Activated T-helper 2 cell treated with anti-CD3 and anti-CD28 coated beads, Interferon-gamma antibody, Interleukin-2, Interleukin-4, amounts not matched to agents 10 μg/mL and 5 μg/mL and 100 μg/mL, durations not matched to agents 14 hours and 24 hours and 36 hours (primary cell): ENCODE results near the gene MALSU1. TPM values are rescaled to one million over a fixed set of nuclear protein-coding genes. Genes with fewer than 3 reads are reported as not detected.

ENCODE experiments used
- DNase-seq: peaks from one replicate; pipeline ENCODE4 v3.0.0; 2021; ENCODE audit warnings: low spot score
- H3K27ac Mint-ChIP-seq: one replicate; pipeline ENCODE4 v1.8.0; 2021; ENCODE audit warnings: mixed read lengths
- H3K27me3 Mint-ChIP-seq: one replicate; pipeline ENCODE4 v1.8.0; 2021; ENCODE audit warnings: low read depth, mixed read lengths
- H3K36me3 Mint-ChIP-seq: one replicate; pipeline ENCODE4 v1.8.0; 2021; ENCODE audit warnings: low read depth, mixed read lengths
- H3K4me1 Mint-ChIP-seq: one replicate; pipeline ENCODE4 v1.8.0; 2021; ENCODE audit warnings: low read depth, mixed read lengths
- H3K4me3 Mint-ChIP-seq: one replicate; pipeline ENCODE4 v1.8.0; 2021; ENCODE audit warnings: low read depth, mild to moderate bottlenecking, moderate library complexity, mixed read lengths
- H3K9me3 Mint-ChIP-seq: one replicate; pipeline ENCODE4 v1.8.0; 2021; ENCODE audit warnings: mixed read lengths
- intact Hi-C: fragments of 100-400 bp; cut with micrococcal nuclease; formaldehyde crosslinking; loops from one replicate; pipeline ENCODE4 v1.15.1; 2023
- total RNA-seq: library from RNA; stranded (reverse); gene quantifications from 2 replicates; pipeline ENCODE4 v1.2.3, GENCODE V29; 2022

Gene MALSU1
- total RNA-seq, 1 donor from 2014 or later: 83.6 TPM

DNA sequence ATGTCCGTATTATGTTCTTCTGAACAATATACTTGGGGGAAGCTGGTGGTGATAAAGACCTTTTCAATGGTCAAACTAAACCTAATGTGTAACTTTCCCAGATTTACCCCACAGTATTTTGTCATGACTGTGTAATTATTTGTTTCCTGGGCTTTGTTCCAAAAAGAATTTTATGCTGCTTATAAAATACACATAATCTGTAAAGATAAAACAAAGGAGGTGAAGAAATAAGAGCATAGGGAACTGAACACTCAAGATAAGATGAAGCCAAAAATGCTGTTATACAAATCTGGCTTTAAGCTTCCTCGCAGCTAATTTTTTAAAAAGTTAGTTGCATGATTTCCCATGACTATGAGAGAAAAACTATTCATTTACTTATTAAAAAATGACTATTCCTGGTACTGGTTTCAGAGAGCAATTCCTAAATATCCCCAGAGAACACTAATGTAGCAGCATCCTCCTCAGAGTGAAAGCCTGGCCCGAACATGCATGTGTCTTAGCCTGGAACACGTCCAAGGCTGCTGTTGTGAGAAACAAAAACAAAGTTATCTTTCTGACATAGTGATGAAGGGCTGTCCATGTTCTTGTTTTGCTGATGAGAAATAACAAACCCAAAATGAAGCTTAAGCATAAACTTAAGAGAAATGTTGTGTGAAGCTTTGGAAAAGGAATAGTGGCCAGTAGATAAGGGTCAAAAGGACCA is 33.9 kb downstream of the MALSU1 start:
- no peak overlapping the region for H3K4me3 Mint-ChIP-seq
- H3K27ac Mint-ChIP-seq: no peak overlapping the region
- H3K27me3 Mint-ChIP-seq: no peaks in the 10 kb centered on the region
- DNase-seq: no peak
- H3K9me3 Mint-ChIP-seq: no peaks in the 10 kb centered on the region
- peaks cover 51% of the 10 kb centered on the region for H3K36me3 Mint-ChIP-seq
- intact Hi-C loops: no loop called here
- no peaks in the 10 kb centered on the region for H3K4me1 Mint-ChIP-seq

DNA sequence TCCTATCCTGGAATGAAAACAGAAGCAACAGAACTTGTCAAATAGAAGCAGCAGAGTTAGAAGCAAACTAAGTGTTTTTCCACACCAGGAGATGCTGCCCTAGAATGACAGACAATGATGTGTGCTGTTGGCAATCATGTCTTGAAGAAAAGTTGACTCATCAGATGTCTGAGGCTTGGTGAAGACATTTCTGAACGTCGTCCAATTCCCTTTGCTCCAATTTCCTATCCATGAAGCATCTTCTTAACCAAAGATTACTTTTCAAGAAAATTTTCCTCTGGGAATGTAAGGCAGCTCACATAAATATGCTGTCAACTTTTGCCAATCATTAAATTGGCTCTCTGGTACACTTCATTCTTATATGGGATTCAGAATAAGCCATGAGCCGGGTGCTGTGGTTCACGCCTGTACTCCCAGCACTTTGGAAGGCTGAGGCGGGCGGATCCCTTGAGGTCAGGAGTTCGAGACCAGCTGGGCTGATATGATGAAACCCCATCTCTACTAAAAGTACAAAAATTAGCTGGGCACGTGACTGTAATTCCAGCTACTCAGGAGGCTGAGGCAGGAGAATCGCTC is 34.6 kb downstream of the MALSU1 start:
- DNase-seq: no peak
- intact Hi-C loops: no loop called here
- Mint-ChIP-seq H3K4me3 (no peak overlapping the region), H3K9me3 (no peaks in the 10 kb centered on the region), H3K4me1 (no peaks in the 10 kb centered on the region), H3K27ac (no peak overlapping the region), H3K27me3 (no peaks in the 10 kb centered on the region), H3K36me3 (peaks cover 47% of the 10 kb centered on the region)

DNA sequence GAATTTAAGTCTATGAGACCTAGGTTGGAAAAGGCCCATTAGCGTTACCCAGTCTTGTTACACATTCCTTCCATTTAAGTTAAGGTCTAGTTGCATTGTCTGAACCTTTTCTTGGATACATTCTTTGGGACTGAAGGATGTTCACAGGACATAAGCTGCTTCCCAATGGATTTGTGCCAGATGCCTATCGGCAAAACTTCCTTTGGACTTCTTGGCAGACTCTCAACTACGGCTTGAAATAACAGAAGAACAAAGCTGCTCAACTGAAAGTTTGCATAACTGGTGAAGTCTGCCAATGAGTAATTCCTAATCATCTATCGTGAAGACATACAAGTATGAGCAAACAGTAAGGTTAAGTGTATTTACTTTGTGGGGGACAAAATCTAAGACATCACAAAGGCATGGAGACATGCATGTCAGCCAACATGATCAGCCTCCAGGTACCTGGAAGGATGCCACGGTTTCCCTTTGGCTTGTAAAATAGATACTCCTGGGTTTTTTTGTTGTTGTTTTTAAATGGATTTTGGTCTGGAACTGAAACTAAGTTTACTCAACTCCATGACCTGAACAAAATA is 35.4 kb downstream of the MALSU1 start:
- Mint-ChIP-seq H3K9me3 (no peaks in the 10 kb centered on the region), H3K27ac (no peak overlapping the region), H3K4me3 (no peak overlapping the region), H3K4me1 (no peaks in the 10 kb centered on the region), H3K36me3 (peaks cover 50% of the 10 kb centered on the region), H3K27me3 (no peaks in the 10 kb centered on the region)
- no peak for DNase-seq
- intact Hi-C loops: no loop called here

DNA sequence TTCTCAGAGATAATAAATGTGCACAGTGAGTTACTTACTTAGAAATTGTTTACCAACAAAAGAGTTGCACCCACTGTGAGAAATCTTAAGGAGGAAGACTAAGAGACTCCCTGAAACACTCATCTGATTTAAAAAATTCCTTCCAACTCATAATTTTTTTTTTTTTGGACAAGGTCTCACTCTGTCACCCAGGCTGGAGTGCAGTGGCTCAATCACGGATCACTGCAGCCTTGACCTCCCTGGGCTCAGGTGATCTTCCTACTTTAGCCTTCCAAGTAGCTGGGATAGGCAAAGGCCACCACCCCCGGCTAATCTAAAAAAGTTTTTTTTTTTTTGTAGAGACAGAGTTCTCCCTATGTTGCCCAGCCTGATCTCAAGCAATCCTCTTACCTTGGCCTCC is 36.0 kb downstream of the MALSU1 start:
- peaks cover 51% of the 10 kb centered on the region for H3K36me3 Mint-ChIP-seq
- intact Hi-C loops: no loop called here
- no peaks in the 10 kb centered on the region for H3K9me3 Mint-ChIP-seq
- no peaks in the 10 kb centered on the region for H3K4me1 Mint-ChIP-seq
- no peak overlapping the region for H3K27ac Mint-ChIP-seq
- H3K4me3 Mint-ChIP-seq: no peak overlapping the region
- DNase-seq: no peak
- H3K27me3 Mint-ChIP-seq: no peaks in the 10 kb centered on the region

DNA sequence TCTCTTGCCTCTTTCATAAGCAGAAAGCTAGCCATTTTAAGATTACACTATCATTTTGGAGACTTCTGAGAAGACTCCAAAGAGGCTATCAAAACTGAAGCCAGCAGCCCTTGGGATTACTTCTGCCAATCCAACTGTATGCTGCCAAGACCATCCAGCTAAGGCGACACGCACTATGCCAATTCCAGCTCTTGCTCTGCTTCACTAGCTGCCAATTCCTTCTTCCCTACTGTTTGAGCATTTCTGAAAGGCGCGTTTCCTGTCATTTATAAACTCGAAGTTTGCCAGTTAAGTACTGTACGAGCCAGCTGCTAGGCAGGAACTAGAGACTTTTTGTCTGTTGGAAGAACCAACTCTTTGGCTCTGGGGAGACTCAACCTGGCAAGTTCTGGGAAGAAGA is 36.5 kb downstream of the MALSU1 start:
- DNase-seq: no peak
- Mint-ChIP-seq H3K27me3 (no peaks in the 10 kb centered on the region), H3K4me1 (no peaks in the 10 kb centered on the region), H3K27ac (no peak overlapping the region), H3K4me3 (no peak overlapping the region), H3K9me3 (no peaks in the 10 kb centered on the region), H3K36me3 (peaks cover 52% of the 10 kb centered on the region)
- intact Hi-C loops: no loop called here

DNA sequence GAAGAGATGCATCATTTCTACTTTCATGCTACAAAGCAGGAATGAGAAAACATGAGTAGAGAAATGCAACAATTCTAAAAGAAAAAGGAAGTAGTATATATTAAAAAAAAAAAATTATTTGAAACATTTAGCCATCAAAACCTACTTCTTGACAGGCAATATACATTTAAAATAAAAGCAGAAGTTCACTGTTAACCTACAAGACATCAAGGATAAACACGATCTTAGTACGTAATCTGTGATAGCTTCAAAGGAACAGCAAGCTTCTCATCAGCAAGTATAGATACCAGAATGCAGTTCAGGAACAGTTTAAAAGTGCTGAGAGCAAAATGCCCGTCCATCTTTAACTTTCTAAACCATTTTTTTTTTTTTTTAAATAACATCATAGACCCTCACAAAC is 36.9 kb downstream of the MALSU1 start:
- H3K27ac Mint-ChIP-seq: no peak overlapping the region
- H3K9me3 Mint-ChIP-seq: no peaks in the 10 kb centered on the region
- no peak for DNase-seq
- H3K4me1 Mint-ChIP-seq: no peaks in the 10 kb centered on the region
- H3K4me3 Mint-ChIP-seq: no peak overlapping the region
- no peaks in the 10 kb centered on the region for H3K27me3 Mint-ChIP-seq
- H3K36me3 Mint-ChIP-seq: peaks cover 53% of the 10 kb centered on the region
- intact Hi-C loops: no loop called here

DNA sequence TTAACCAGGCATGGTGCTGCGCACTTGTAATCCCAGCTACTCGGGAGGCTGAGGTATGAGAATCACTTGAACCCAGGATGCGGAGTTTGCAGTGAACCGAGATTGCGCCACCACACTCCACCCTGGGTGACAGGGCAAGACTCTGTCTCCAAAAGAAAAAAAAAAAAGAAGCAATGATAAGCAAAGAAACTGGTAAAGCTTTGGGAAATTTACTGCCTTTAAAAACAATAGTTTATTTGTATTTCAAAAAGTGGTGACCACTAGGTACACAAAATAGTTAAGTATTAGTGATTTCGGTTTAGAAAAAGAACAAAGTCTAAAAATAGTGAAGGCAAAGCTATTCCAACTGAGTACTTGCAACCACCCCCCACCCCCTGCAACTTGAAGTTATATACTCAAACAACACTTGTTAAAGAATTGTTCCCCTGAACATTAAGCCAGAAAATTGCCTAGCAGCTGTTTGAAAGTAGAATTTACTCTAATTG is 37.7 kb downstream of the MALSU1 start:
- Mint-ChIP-seq H3K9me3 (no peaks in the 10 kb centered on the region), H3K4me3 (no peak overlapping the region), H3K27ac (no peak overlapping the region), H3K27me3 (no peaks in the 10 kb centered on the region), H3K36me3 (peaks cover 54% of the 10 kb centered on the region), H3K4me1 (no peaks in the 10 kb centered on the region)
- no peak for DNase-seq
- intact Hi-C loops: no loop called here

DNA sequence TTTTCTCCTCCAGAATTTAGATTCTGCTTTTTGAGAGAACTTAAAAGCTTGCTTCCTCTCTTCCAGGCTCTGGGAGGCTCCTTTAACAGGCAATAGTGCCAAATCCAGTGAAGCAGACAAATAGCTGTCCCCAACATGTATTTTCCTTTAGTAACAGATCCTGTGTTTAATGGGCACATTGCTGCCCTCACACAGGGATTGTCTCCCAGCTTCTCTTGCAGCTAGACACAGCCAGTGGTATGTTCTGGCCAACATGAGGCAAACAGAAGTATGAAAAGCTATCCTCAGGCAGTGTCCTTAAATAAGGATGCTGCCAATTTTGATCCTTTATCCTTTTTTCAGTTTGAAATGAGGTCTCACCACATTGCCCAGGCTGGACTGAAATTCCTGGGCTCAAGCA is 38.2 kb downstream of the MALSU1 start:
- Mint-ChIP-seq H3K4me1 (no peaks in the 10 kb centered on the region), H3K27ac (no peak overlapping the region), H3K27me3 (no peaks in the 10 kb centered on the region), H3K9me3 (no peaks in the 10 kb centered on the region), H3K4me3 (no peak overlapping the region), H3K36me3 (peaks cover 52% of the 10 kb centered on the region)
- intact Hi-C loops: no loop called here
- no peak for DNase-seq

DNA sequence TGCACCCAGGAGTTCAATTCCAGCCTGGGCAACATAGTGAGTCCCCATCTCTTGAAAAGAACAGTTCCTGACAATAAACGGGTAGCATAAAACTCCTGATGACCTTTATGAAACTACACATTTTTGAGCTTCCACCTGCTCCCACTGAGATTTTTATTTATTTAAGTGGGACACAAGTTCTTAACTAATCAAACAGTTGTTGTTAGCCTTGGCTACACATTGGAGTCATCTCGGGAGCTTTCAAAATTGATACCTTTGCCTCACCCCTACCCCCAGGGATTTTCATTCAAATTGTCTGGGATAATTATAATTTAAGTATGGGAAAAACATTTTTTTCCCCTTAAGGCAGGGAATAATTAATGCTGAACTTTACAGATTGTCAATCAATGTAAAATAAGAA is 39.3 kb downstream of the MALSU1 start:
- intact Hi-C loops: no loop called here

DNA sequence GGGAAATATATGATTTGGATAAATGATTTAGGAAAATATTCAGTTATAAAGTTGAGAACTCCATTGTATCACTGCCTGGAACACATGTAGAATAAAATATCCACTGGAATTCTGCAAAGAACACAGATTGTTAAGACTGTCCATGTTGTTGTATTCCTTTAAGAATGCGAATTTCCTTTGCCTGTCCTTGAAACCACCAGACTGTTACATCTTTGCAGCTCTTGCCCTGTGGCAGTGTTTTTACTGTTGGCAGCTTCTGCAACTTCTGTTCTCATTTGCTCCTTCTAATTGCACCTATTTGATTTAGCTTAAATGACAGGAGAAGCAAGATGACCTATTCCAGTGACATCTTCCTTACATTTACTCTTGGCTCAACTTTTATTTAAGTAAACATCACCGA is 39.7 kb downstream of the MALSU1 start:
- no peak overlapping the region for H3K4me3 Mint-ChIP-seq
- peaks cover 2% of the 10 kb centered on the region for H3K4me1 Mint-ChIP-seq
- DNase-seq: no peak
- H3K27me3 Mint-ChIP-seq: no peaks in the 10 kb centered on the region
- H3K36me3 Mint-ChIP-seq: peaks cover 52% of the 10 kb centered on the region
- H3K9me3 Mint-ChIP-seq: no peaks in the 10 kb centered on the region
- intact Hi-C loops: no loop called here
- no peak overlapping the region for H3K27ac Mint-ChIP-seq

More for the DNA sequence above, 39.3 kb downstream of the MALSU1 start:
- Mint-ChIP-seq H3K36me3 (peaks cover 50% of the 10 kb centered on the region), H3K27ac (no peak overlapping the region), H3K4me1 (no peaks in the 10 kb centered on the region), H3K27me3 (no peaks in the 10 kb centered on the region), H3K9me3 (no peaks in the 10 kb centered on the region), H3K4me3 (no peak overlapping the region)
- no peak for DNase-seq

DNA sequence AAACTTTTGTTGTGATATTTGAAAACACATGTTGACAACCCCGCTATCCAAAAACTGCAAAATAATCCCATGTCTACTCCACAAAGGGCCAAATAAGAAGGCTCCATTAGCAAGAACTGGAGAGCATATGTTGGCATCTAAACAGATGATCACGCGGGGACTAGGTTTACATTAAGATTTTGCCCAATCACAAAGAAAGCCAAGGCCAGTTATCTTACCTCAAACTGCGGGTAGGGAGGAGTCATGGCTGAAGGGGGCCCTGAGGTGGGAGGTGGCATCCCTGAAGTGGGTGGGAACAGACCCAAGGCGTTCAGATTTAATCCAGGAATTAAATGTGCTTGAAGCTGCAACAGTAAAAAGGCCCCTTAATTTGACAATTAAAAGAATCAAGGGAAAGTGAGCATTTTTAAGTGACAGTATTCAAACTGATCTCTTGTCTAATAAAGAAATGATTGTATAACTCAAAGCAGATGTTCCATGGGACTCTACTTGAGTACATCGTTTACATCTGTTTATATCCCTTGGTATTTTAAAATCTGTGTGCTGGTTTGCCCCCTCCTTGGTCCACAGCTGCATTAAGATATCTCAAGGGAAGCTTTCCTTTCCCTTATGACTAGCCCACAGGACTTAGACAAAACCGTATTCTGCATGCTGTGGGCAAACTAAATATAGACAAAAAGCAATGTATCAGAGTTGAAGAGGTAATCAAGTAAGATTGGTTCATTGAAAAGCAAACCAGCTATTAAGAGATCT is 42.9 kb downstream of the MALSU1 start:
- Mint-ChIP-seq H3K4me1 (peaks cover 22% of the 10 kb centered on the region), H3K27me3 (no peaks in the 10 kb centered on the region), H3K9me3 (no peaks in the 10 kb centered on the region), H3K4me3 (no peak overlapping the region), H3K27ac (no peak overlapping the region), H3K36me3 (peaks cover 64% of the 10 kb centered on the region)
- DNase-seq: no peak
- intact Hi-C loops: no loop called here

DNA sequence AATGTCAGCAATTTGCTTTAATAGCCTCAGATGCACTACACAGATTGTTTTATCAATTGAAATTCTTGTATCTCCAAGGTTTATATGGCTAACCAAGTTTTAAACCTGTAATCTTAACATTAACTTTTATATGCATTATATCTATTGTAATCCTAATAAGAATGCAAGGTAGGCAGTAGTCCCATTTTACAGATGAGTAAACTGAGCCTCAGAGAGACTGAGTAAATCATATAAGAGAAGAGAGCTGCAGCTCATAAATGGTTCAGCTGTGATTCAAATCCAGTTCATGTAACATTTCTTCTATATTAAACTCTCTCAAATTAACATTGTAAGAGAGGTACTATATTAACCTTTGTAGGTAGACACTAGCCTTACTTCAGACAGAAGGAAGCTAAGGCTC is 44.0 kb downstream of the MALSU1 start:
- Mint-ChIP-seq H3K27me3 (no peaks in the 10 kb centered on the region), H3K36me3 (peaks cover 62% of the 10 kb centered on the region), H3K9me3 (no peaks in the 10 kb centered on the region), H3K4me1 (peaks cover 32% of the 10 kb centered on the region), H3K27ac (no peak overlapping the region), H3K4me3 (no peak overlapping the region)
- DNase-seq: no peak
- intact Hi-C loops: no loop called here
